Raji (cell line): ENCODE measurements around the gene FPGS.

ENCODE experiments used
- POLR2A ChIP-seq: IDR thresholded peaks from 2 replicates; pipeline ENCODE4 v1.6.1; 2011; ENCODE audit warnings: low read depth, low read length, control low read depth; ENCODE audit not compliant: insufficient read depth

Gene FPGS

GRCh38 chr9:127852829-127853228 is 50.1 kb downstream of the FPGS start:
- no peak for TF ChIP-seq POLR2A

- no peak for TF ChIP-seq POLR2A
Measured at GRCh38 chr9:127853312-127854183, 50.9 kb downstream of the FPGS start.

GRCh38 chr9:127854184-127854806 is 51.6 kb downstream of the FPGS start, which contains the start of gene ENG:
TSS of gene ENG (minus strand) at chr9:127854658. CDS start at chr9:127854355, 303 bp downstream.
- no peak for TF ChIP-seq POLR2A

GRCh38 chr9:127854960-127855359 is 52.3 kb downstream of the FPGS start:
- TF ChIP-seq POLR2A, result no peak

GRCh38 chr9:127855522-127855921 is 52.8 kb downstream of the FPGS start:
- no peak for TF ChIP-seq POLR2A

GRCh38 chr9:127856094-127856728 is 53.5 kb downstream of the FPGS start:
- no peak for TF ChIP-seq POLR2A

GRCh38 chr9:127856729-127857116 is 54.0 kb downstream of the FPGS start:
- no peak for TF ChIP-seq POLR2A

GRCh38 chr9:127857278-127857677 is 54.6 kb downstream of the FPGS start:
- TF ChIP-seq POLR2A, result no peak

GRCh38 chr9:127858041-127858512 is 55.4 kb downstream of the FPGS start:
- no peak for TF ChIP-seq POLR2A

- no peak for TF ChIP-seq POLR2A
Measured at GRCh38 chr9:127860260-127860659, 57.6 kb downstream of the FPGS start.

- no peak for TF ChIP-seq POLR2A
Measured at GRCh38 chr9:127860779-127861178, 58.1 kb downstream of the FPGS start.

GRCh38 chr9:127862075-127863011 is 59.7 kb downstream of the FPGS start:
- no peak for TF ChIP-seq POLR2A

- TF ChIP-seq POLR2A, result no peak
Measured at GRCh38 chr9:127863191-127863621, 60.5 kb downstream of the FPGS start.
